SH-SY5Y (cell line): ENCODE data around the gene TMIGD1.

Experiments used
- GATA2 ChIP-seq: IDR thresholded peaks from 2 replicates; pipeline ENCODE4 v1.6.1; 2011; ENCODE audit warnings: mild to moderate bottlenecking, low read depth, low read length
- GATA3 ChIP-seq: IDR thresholded peaks from 2 replicates; pipeline ENCODE4 v1.6.1; 2011; ENCODE audit warnings: low read depth, mild to moderate bottlenecking, low read length, moderate library complexity

GRCh38 chr17:30290077-30290476 is 43.8 kb downstream of the TMIGD1 start:
- TF ChIP-seq GATA2 (no peak), GATA3 (no peak)
